ENCODE data around the gene ATP2C2. TPM values are rescaled to one million over a fixed set of nuclear protein-coding genes. Genes with fewer than 3 reads are reported as not detected.

Gene ATP2C2
- total and polyA plus RNA-seq, 2 of the 8 experiments (the other 6 are each of a cell fraction or from before 2014, with no cell fraction given) = 1.2 to 2.8 TPM

- Histone ChIP-seq H2BK120ac (replicated peaks; ENCODE audit: low read depth, low read length) (no peak overlapping the region), H3K14ac (ENCODE audit: insufficient read length) (no peak overlapping the region), H3K18ac (ENCODE audit: extremely low read depth, low read length) (no peak overlapping the region), H2BK12ac (ENCODE audit: low read depth, low read length) (no peak overlapping the region), H3K4me3 (ENCODE audit: extremely low read depth in 1 of 4, insufficient read depth in 2 of 4, low read depth in 3 of 4, low read length in 4 of 4) (no peak overlapping the region), H3K36me3 (ENCODE audit: control insufficient read depth in 2 of 4, insufficient read depth in 4 of 4, low read length in 3 of 4) (no peaks in the 10 kb centered on the region), H3K56ac (replicated peaks; ENCODE audit: insufficient read length, low read depth, low read length) (no peak overlapping the region), H3K79me1 (ENCODE audit: low read depth, low read length) (no peaks in the 10 kb centered on the region), H3K23me2 (ENCODE audit: low read depth, low read length) (no peaks in the 10 kb centered on the region), H3K23ac (ENCODE audit: insufficient read length) (no peak overlapping the region), H3K79me2 (ENCODE audit: control insufficient read depth in 1 of 2, insufficient read depth in 2 of 2, low read length in 2 of 2) (no peaks in the 10 kb centered on the region), H4K91ac (replicated peaks; ENCODE audit: insufficient read length, low read length) (no peak overlapping the region), H3K27ac (ENCODE audit: low read depth, low read length) (no peak overlapping the region), H3K4me2 (ENCODE audit: insufficient read depth in 1 of 2, low read depth in 2 of 2, low read length in 2 of 2) (no peak overlapping the region), H2BK15ac (ENCODE audit: low read length) (no peak overlapping the region), H4K5ac (ENCODE audit: insufficient read length, low read depth, low read length) (no peak overlapping the region), H3K27me3 (replicated peaks in 1 of 4; ENCODE audit: control insufficient read depth in 3 of 4, extremely low read depth in 1 of 4, insufficient read depth in 3 of 4, low read length in 3 of 4) (no peaks in the 10 kb centered on the region), H4K8ac (ENCODE audit: extremely low read depth, insufficient read depth, low read length) (no peak overlapping the region), H2AFZ (ENCODE audit: low read length) (no peak overlapping the region), H3K9ac (replicated peaks in 1 of 4; ENCODE audit: extremely low read depth in 1 of 4, low read depth in 3 of 4, low read length in 3 of 4) (no peak overlapping the region), H4K20me1 (replicated peaks in 1 of 2; ENCODE audit: control insufficient read depth in 1 of 2, insufficient read depth in 2 of 2, low read length in 2 of 2) (no peaks in the 10 kb centered on the region), H2AK5ac (ENCODE audit: low read depth, low read length) (no peak overlapping the region), H3K4ac (replicated peaks; ENCODE audit: insufficient read length, low read depth, low read length) (no peak overlapping the region), H3K4me1 (replicated peaks in 1 of 4; ENCODE audit: control insufficient read depth in 3 of 4, insufficient read depth in 4 of 4, low read length in 3 of 4) (no peaks in the 10 kb centered on the region), H3K9me3 (ENCODE audit: insufficient read depth in 2 of 2, low read depth in 1 of 2, low read length in 1 of 2) (no peaks in the 10 kb centered on the region), H2BK5ac (ENCODE audit: low read depth, low read length) (no peak overlapping the region), H2BK20ac (ENCODE audit: low read length) (no peak overlapping the region)
- WGBS, 2 experiments (ENCODE audit: extremely low coverage in 1 of 2, insufficient coverage in 1 of 2, insufficient read length in 1 of 2, insufficient replicate concordance in 2 of 2, low coverage in 1 of 2, low lambda C conversion rate in 2 of 2, missing lambda C conversion rate in 1 of 2) = 87% methylated on average over 1 of the region's 1 CpG; no CpG with 5 or more reads in 1 of the 2 experiments
- DNase-seq (ENCODE audit: low read depth in 1 of 2, low spot score in 2 of 2) = no peak
- no peak for FAIRE-seq
- ChIA-PET POLR2A (ENCODE audit: partially characterized antibody) (no interaction called here), CTCF (ENCODE audit: partially characterized antibody) (no interaction called here)
- TF ChIP-seq GTF2F1 (IDR thresholded peaks at IDR 0.05; ENCODE audit: borderline replicate concordance, low read depth, low read length) (no peak), GABPA (IDR thresholded peaks at IDR 0.05; ENCODE audit: borderline replicate concordance, insufficient read depth, low read length) (no peak), JUN (IDR thresholded peaks at IDR 0.05; ENCODE audit: low read depth, low read length) (no peak), CREB1 (IDR thresholded peaks at IDR 0.05) (no peak), HDAC6 (IDR thresholded peaks at IDR 0.05; ENCODE audit: low read depth, low read length) (no peak), CTCF (IDR thresholded peaks at IDR 0.05; ENCODE audit: control extremely low read depth in 1 of 3, insufficient read depth in 1 of 3, low read depth in 1 of 3, low read length in 3 of 3) (no peak), MAFK (IDR thresholded peaks at IDR 0.05; ENCODE audit: low read depth, low read length) (no peak), KDM5A (IDR thresholded peaks at IDR 0.05; ENCODE audit: low read length) (no peak), HDAC2 (IDR thresholded peaks at IDR 0.05; ENCODE audit: borderline replicate concordance in 1 of 2, low read depth in 2 of 2, low read length in 2 of 2) (no peak), NRF1 (IDR thresholded peaks at IDR 0.05; ENCODE audit: low read depth, low read length) (no peak), SP4 (IDR thresholded peaks at IDR 0.05; ENCODE audit: low read length) (no peak), RXRA (IDR thresholded peaks at IDR 0.05; ENCODE audit: insufficient read depth, low read depth, low read length) (no peak), SAP30 (IDR thresholded peaks at IDR 0.05; ENCODE audit: insufficient read depth, insufficient replicate concordance, low read length) (no peak)
Measured at GRCh38 chr16:84334482-84334881, 33.9 kb upstream of the ATP2C2 start.

Data from H1 (cell line).